Breast epithelium (tissue), 3 donors: ENCODE data around the gene ETS2.

Experiments
- CTCF ChIP-seq, 3 donors: fragments of 450-650 bp; IDR thresholded peaks; one replicate each; pipeline ENCODE4 v1.5.1; 2016 to 2017; ENCODE audit warnings: antibody characterized with exemption in 3 of 3, mild to moderate bottlenecking in 3 of 3, moderate library complexity in 3 of 3
- POLR2A ChIP-seq: fragments of 450-650 bp; IDR thresholded peaks from one replicate; pipeline ENCODE4 v1.6.1; 2016; ENCODE audit warnings: antibody characterized with exemption, mild to moderate bottlenecking, moderate library complexity
- POLR2AphosphoS5 ChIP-seq, 3 donors: sonication (generic); formaldehyde crosslinking; IDR thresholded peaks; one replicate each; pipeline ENCODE4 v1.6.1; 2017; ENCODE audit warnings: antibody characterized with exemption in 3 of 3

- TF ChIP-seq CTCF (IDR thresholded peaks at IDR 0.05), result no peak
- TF ChIP-seq POLR2AphosphoS5 (IDR thresholded peaks at IDR 0.05), result no peak
- TF ChIP-seq POLR2A, result no peak
These were observed 3.4 kb upstream of the ETS2 start for GRCh38 chr21:38802050-38803026.
